Astrocyte of the spinal cord (primary cell): ENCODE measurements around the gene PIEZO2.

Experiments
- DNase-seq: peaks from one replicate; pipeline ENCODE4 v3.0.0; 2011; ENCODE audit warnings: low read depth, low spot score
- H3K4me3 ChIP-seq: 2 replicates; pipeline ENCODE4 v1.5.1; 2011; ENCODE audit warnings: low read depth, mild to moderate bottlenecking, low read length, moderate library complexity
- in situ Hi-C: cut with HindIII; loops from 2 replicates; pipeline ENCODE4 v1.10.0; 2017; ENCODE audit warnings: low sequenced_read_pairs
- TF ChIP-seq, protein P1 (sequence below): IDR thresholded peaks from 2 replicates; pipeline ENCODE4 v1.5.1; 2012; ENCODE audit warnings: low read depth, mild to moderate bottlenecking, low read length, inconsistent platforms

Gene PIEZO2

DNA sequence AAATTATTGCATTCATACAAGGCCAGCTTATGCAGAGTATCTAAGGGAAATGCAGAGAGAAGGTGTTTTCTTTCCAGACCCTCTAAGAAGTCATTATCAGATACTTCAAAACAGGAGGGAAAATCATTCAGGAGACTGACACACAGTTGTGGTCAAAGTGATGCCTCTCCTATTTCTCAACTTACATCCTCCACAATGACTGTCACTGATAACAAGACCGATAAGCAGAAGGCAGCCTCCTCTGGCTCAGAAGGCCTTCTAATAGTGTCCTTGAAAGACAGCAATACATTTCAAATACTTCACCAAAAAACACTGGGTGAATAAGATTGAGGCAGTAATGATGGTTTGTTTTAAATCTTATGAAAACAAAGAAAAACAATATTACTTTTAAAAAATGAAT lies 199.7 kb downstream of the PIEZO2 start:
- in situ Hi-C loops: no loop called here
- no peak overlapping the region for H3K4me3 ChIP-seq
- no peak for DNase-seq
- TF ChIP-seq, protein P1, sequence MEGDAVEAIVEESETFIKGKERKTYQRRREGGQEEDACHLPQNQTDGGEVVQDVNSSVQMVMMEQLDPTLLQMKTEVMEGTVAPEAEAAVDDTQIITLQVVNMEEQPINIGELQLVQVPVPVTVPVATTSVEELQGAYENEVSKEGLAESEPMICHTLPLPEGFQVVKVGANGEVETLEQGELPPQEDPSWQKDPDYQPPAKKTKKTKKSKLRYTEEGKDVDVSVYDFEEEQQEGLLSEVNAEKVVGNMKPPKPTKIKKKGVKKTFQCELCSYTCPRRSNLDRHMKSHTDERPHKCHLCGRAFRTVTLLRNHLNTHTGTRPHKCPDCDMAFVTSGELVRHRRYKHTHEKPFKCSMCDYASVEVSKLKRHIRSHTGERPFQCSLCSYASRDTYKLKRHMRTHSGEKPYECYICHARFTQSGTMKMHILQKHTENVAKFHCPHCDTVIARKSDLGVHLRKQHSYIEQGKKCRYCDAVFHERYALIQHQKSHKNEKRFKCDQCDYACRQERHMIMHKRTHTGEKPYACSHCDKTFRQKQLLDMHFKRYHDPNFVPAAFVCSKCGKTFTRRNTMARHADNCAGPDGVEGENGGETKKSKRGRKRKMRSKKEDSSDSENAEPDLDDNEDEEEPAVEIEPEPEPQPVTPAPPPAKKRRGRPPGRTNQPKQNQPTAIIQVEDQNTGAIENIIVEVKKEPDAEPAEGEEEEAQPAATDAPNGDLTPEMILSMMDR: no peak

GRCh38 chr18:10948421-10948820 lies 200.9 kb downstream of the PIEZO2 start:
- no peak overlapping the region for H3K4me3 ChIP-seq

GRCh38 chr18:10946058-10946457 lies 203.3 kb downstream of the PIEZO2 start:
- H3K4me3 ChIP-seq: no peak overlapping the region
- in situ Hi-C loops: no loop called here
- no peak for DNase-seq
- TF ChIP-seq, protein P1: no peak

More at GRCh38 chr18:10948421-10948820, 200.9 kb downstream of the PIEZO2 start:
- in situ Hi-C loops: no loop called here
- no peak for DNase-seq
- TF ChIP-seq, protein P1: no peak

GRCh38 chr18:10942998-10943397 lies 206.4 kb downstream of the PIEZO2 start:
- TF ChIP-seq, protein P1: no peak
- no peak overlapping the region for H3K4me3 ChIP-seq
- no peak for DNase-seq
- in situ Hi-C loops: no loop called here

DNA sequence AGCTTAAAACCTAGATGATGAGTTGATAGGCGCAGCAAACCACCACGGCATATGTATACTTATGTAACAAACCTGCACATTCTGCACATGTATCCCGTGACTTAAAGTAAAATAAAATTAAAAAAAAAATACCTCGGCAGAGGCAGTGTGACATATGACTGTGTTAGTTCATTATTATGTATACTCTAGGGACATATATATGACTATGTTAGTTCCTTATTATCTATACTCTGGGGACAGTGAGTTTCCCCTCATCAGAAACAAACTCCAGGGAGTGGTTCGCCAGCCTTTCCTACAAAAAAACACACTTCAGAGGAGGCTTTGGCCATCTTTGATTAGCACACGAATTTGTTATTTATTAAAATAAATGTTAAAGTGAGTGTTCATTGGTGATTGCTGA lies 209.5 kb downstream of the PIEZO2 start:
- no peak overlapping the region for H3K4me3 ChIP-seq
- no peak for DNase-seq
- in situ Hi-C loops: no loop called here
- TF ChIP-seq, protein P1: no peak

GRCh38 chr18:10937743-10938640 lies 211.4 kb downstream of the PIEZO2 start:
- TF ChIP-seq, protein P1: no peak
- no peak for DNase-seq
- in situ Hi-C loops: no loop called here
- H3K4me3 ChIP-seq: no peak overlapping the region
